Choroid plexus epithelial cell (primary cell): Measurements from ENCODE around the gene HTRA2.
A peak's percentile ranks its signal among the peaks of the same experiment; 100 is the strongest.
"Not testable (repeated sequence)": the region's sequence is repeated elsewhere in the genome, so short reads cannot be mapped to it uniquely, and the experiment has no call there.

Experiments used
- DNase-seq: peaks from one replicate; pipeline ENCODE4 v3.0.0-alpha.2; 2010; ENCODE audit warnings: low read depth
- H3K4me3 ChIP-seq: 2 replicates; pipeline ENCODE4 v1.5.1; 2011; ENCODE audit warnings: low read depth, mild to moderate bottlenecking, control low read depth, low read length, moderate library complexity
- TF ChIP-seq, protein P1 (sequence below): conservative IDR thresholded peaks from 2 replicates; pipeline ENCODE4 v1.5.1; 2011; ENCODE audit warnings: low read depth, mild to moderate bottlenecking, control low read depth, inconsistent platforms, low read length, moderate library complexity

Gene HTRA2

DNA sequence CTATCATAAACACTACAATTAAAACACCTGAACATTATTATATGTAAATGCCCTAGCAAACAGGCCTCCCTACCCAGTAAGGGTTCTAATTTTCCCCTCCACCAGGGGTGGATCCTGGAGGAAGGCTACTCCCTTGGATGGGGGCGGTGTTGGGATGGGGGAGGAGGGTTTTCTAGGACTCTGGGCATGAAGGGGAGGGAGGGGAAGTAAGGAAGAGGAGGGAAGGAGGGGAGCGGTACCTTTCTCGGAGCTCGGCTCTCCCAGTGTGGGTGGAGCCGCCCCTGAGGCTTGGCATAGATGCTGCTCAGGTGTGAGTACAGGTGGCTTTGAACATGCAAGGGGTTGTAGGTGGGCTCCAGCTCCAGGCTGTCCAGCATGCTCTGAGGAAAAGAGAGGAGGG lies 30.2 kb downstream of the HTRA2 start:
- no peak for DNase-seq
- TF ChIP-seq, protein P1, sequence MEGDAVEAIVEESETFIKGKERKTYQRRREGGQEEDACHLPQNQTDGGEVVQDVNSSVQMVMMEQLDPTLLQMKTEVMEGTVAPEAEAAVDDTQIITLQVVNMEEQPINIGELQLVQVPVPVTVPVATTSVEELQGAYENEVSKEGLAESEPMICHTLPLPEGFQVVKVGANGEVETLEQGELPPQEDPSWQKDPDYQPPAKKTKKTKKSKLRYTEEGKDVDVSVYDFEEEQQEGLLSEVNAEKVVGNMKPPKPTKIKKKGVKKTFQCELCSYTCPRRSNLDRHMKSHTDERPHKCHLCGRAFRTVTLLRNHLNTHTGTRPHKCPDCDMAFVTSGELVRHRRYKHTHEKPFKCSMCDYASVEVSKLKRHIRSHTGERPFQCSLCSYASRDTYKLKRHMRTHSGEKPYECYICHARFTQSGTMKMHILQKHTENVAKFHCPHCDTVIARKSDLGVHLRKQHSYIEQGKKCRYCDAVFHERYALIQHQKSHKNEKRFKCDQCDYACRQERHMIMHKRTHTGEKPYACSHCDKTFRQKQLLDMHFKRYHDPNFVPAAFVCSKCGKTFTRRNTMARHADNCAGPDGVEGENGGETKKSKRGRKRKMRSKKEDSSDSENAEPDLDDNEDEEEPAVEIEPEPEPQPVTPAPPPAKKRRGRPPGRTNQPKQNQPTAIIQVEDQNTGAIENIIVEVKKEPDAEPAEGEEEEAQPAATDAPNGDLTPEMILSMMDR: no peak
- no peak overlapping the region for H3K4me3 ChIP-seq

GRCh38 chr2:74560591-74560990 lies 30.9 kb downstream of the HTRA2 start:
- TF ChIP-seq, protein P1: no peak
- DNase-seq: no peak
- H3K4me3 ChIP-seq: no peak overlapping the region

DNA sequence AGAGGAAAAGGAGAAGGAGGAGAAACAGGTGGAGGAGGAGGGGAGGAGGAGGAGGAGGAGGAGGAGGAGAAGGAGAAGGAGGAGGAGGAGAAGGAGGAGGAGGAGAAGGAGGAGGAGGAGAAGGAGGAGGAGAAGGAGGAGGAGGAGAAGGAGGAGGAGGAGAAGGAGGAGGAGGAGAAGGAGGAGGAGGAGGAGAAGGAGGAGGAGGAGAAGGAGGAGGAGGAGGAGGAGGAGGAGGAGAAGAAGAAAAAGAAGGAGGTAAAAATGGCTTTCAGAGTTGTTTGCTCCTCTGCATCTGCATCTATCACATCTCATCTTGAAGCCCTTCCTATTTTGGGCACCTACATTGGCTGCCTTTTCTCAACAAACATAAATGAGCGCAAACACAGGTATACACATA lies 31.3 kb downstream of the HTRA2 start:
- not testable (repeated sequence) for H3K4me3 ChIP-seq, DNase-seq

DNA sequence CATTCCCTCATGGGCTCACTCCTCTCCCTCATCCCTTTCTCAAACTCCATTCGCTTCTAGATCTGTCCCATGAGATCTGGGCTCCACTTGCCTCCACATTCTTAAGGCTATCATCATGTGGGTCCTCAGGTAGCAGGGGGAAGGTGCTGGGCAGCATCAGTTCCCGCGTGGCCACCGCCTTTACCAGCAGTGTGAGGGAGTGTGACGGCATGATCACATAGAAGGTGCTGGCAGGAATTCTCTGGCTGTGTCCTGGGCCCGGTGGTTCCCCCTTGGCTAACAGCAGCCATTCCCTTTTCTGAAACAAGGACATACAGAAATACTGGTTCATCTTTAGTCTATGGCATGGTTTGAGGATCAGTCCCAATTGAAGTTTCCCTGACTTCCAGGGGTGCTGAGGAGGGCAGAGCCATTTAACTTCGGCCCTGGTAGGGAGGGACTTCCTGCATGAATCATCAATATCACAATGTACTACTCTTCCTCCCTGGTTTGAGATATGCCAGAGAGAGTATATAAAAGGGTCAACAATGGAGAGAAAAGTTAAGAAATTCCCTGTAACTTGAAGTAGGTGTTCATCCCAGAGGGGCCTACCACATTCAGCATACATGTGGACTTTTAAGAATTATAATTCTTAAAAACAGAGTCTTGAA lies 32.5 kb downstream of the HTRA2 start:
- no peak overlapping the region for H3K4me3 ChIP-seq
- DNase-seq: no peak
- TF ChIP-seq, protein P1: no peak

DNA sequence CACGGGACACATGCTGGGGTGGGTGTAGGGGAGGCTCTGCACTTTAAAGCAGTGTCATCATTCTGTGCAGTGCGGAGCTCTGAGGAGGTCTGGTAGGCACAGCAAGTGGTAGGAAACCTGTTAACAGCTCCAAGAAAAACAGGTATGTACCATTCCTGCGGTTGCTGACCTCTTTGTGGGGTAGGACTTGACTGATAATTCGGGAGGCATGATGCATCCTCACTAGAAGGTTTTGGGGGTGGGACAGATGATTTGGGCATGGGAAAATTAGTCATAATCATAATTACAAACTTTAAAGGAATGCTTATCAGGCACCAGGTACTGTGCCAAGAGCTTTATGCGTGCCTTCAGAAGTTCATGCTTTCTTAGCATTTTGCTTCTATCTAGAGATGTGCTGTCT lies 34.5 kb downstream of the HTRA2 start:
- peak; percentile 56 for DNase-seq
- H3K4me3 ChIP-seq: no peak overlapping the region
- TF ChIP-seq, protein P1: no peak

DNA sequence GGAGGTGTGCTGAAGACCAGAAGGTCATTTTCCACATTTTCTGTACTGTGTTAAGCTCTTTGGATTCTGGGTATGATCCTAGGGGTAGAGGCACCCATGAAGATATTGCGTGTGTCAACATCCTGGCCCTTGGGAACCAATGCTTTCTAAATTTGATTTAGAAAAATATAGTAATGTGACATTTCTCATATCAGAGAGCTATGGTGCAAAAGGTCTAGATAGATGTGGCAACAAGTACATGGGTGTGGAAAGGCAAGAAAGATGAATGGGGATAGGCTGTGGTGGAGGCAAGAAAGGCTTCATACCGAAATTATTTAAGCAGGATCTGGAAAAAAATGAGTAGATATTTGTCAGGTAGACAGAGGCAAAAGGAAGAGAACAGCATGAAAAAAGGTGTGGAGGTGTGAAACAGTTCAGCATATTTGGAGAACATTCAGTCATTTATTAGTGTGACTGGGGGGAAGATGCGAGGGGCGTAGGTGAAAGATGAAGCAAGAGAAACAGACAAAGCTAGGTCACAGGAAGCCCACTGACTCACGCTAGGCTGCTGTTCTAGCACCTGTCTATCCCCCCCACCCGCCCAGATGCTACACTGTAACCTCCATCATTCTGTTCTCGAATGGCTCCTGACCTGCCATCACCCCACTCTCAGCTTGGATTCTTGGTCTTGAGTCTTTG lies 36.5 kb downstream of the HTRA2 start:
- no peak overlapping the region for H3K4me3 ChIP-seq
- TF ChIP-seq, protein P1: no peak
- DNase-seq: no peak

DNA sequence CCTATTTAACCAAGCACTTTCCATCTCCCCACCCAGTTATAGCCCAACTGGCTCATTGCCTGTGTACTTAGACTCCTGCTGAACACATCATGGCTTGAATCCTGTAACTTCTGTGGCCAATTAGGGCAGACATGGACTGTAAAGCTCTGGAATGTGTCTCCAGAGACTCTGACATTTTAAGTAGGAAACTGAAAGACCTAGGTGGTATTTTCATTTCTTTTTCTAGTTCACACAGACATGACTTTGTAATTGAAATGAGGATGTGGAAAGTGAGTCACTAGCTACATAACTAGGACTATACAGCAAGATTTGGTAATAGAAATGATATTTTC lies 37.0 kb downstream of the HTRA2 start:
- H3K4me3 ChIP-seq: no peak overlapping the region
- TF ChIP-seq, protein P1: no peak
- DNase-seq: peak; percentile 85
